ENCODE measurements around the gene SPTBN1.

The SPTBN1 gene

DNA sequence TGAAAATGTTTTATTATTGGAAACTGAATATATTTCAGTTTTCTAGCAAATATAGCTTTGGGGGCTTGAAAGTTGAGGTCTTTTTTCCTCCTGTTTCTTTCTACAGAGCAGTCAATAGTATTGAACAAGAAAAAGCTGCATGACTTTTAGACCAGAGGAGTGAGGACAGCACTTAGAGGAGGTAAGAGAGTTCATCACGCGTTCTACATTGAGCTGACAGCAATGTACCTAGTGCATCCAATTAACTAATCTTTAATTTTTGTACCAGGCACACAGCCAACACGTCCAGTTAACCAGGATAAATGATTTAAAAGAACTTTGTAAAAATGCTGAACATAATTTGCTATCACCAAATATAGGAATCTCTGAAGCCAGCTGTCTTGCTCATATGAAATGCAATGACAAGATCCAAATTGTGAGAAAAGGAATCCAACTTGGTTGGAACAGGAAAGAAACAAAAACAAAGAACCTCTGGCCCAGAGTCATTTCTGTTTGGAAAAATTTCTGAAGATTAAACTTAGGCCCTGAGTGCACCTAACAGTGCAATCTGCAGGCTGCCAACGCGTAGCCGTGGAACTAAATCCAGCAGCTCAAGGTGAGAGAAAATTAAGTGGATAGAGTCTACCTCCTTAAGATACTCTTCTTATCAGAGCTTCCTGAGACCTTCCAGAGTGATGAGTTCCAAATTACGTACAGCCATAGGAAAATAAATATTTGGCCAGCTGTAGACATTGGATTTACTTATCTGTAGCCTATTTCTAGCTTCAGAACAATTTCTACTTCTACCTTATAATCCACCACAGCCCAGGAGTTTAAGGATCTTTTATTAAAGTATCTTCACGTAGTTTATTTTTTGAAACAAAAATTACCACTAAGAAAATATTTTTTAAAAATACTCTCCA is 20.6 kb upstream of the SPTBN1 start:
- TF ChIP-seq, protein P1, sequence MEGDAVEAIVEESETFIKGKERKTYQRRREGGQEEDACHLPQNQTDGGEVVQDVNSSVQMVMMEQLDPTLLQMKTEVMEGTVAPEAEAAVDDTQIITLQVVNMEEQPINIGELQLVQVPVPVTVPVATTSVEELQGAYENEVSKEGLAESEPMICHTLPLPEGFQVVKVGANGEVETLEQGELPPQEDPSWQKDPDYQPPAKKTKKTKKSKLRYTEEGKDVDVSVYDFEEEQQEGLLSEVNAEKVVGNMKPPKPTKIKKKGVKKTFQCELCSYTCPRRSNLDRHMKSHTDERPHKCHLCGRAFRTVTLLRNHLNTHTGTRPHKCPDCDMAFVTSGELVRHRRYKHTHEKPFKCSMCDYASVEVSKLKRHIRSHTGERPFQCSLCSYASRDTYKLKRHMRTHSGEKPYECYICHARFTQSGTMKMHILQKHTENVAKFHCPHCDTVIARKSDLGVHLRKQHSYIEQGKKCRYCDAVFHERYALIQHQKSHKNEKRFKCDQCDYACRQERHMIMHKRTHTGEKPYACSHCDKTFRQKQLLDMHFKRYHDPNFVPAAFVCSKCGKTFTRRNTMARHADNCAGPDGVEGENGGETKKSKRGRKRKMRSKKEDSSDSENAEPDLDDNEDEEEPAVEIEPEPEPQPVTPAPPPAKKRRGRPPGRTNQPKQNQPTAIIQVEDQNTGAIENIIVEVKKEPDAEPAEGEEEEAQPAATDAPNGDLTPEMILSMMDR (conservative IDR thresholded peaks at IDR 0.05; ENCODE audit: low read length) = no peak
- no peak for TF ChIP-seq EZH2phosphoT487 (IDR thresholded peaks at IDR 0.05; ENCODE audit: borderline replicate concordance)
- Histone ChIP-seq H3K4me1 (ENCODE audit: insufficient read depth, low read length, poor library complexity, severe bottlenecking) (peaks cover 13% of the 10 kb centered on the region), H3F3A (ENCODE audit: low read depth) (no peaks in the 10 kb centered on the region), H4K20me1 (ENCODE audit: insufficient read depth, low read length, poor library complexity, severe bottlenecking) (no peaks in the 10 kb centered on the region), H3K79me2 (ENCODE audit: insufficient read depth, low read length) (no peaks in the 10 kb centered on the region), H3K27me3 (ENCODE audit: insufficient read depth, low read length, poor library complexity, severe bottlenecking) (no peaks in the 10 kb centered on the region), H3K4me3 (ENCODE audit: low read length, poor library complexity, severe bottlenecking) (no peak overlapping the region), H3K36me3 (ENCODE audit: insufficient read depth, low read length) (no peaks in the 10 kb centered on the region), H2AFZ (ENCODE audit: low read length) (no peak overlapping the region), H3K4me2 (ENCODE audit: low read depth, low read length, poor library complexity, severe bottlenecking) (no peak overlapping the region), H3K9me2 (replicated peaks; ENCODE audit: low read depth, low read length) (no peaks in the 10 kb centered on the region), H3K9me3 (ENCODE audit: insufficient read depth, low read depth, low read length) (no peaks in the 10 kb centered on the region), H3K9ac (ENCODE audit: low read depth, low read length, poor library complexity, severe bottlenecking) (no peak overlapping the region)

- Histone ChIP-seq H4K20me1 (ENCODE audit: insufficient read depth, low read length, poor library complexity, severe bottlenecking) (no peaks in the 10 kb centered on the region), H3K4me3 (ENCODE audit: low read length, poor library complexity, severe bottlenecking) (no peak overlapping the region), H3K4me1 (ENCODE audit: insufficient read depth, low read length, poor library complexity, severe bottlenecking) (peaks cover 5% of the 10 kb centered on the region), H3K79me2 (ENCODE audit: insufficient read depth, low read length) (no peaks in the 10 kb centered on the region), H3K36me3 (ENCODE audit: insufficient read depth, low read length) (no peaks in the 10 kb centered on the region), H3K9me3 (ENCODE audit: insufficient read depth, low read depth, low read length) (no peaks in the 10 kb centered on the region), H3K9me2 (replicated peaks; ENCODE audit: low read depth, low read length) (no peaks in the 10 kb centered on the region), H3K4me2 (ENCODE audit: low read depth, low read length, poor library complexity, severe bottlenecking) (no peak overlapping the region), H3K27me3 (ENCODE audit: insufficient read depth, low read length, poor library complexity, severe bottlenecking) (no peaks in the 10 kb centered on the region), H3K9ac (ENCODE audit: low read depth, low read length, poor library complexity, severe bottlenecking) (no peak overlapping the region), H3F3A (ENCODE audit: low read depth) (no peaks in the 10 kb centered on the region), H2AFZ (ENCODE audit: low read length) (no peak overlapping the region)
- TF ChIP-seq, protein P1 (conservative IDR thresholded peaks at IDR 0.05; ENCODE audit: low read length) = no peak
- TF ChIP-seq EZH2phosphoT487 (IDR thresholded peaks at IDR 0.05; ENCODE audit: borderline replicate concordance) = no peak
Observed at GRCh38 chr2:54437588-54437987, 18.5 kb upstream of the SPTBN1 start.

DNA sequence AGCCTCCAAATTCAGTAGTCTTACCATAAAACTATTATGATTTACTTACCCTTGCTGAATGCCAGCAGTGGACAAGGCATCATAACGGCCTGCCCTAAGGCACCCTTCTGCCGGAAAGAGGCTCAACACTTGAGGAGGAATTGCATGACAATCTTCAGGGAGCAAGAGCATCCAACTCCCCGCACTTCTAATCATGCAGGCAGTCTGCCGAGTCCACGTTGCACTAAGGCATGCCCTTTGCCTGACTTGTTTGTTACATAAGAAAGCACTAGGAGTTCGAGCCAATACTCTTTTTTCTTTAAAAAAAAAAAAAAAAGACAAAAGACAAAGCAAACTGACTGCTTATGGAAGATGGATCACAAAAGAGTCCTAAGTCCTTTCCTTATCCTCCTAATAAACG is 17.9 kb upstream of the SPTBN1 start:
- Histone ChIP-seq H4K20me1 (ENCODE audit: insufficient read depth, low read length, poor library complexity, severe bottlenecking) (no peaks in the 10 kb centered on the region), H3K4me1 (ENCODE audit: insufficient read depth, low read length, poor library complexity, severe bottlenecking) (peaks cover 3% of the 10 kb centered on the region), H3K9ac (ENCODE audit: low read depth, low read length, poor library complexity, severe bottlenecking) (no peak overlapping the region), H3K4me3 (ENCODE audit: low read length, poor library complexity, severe bottlenecking) (no peak overlapping the region), H3F3A (ENCODE audit: low read depth) (no peaks in the 10 kb centered on the region), H3K79me2 (ENCODE audit: insufficient read depth, low read length) (no peaks in the 10 kb centered on the region), H3K36me3 (ENCODE audit: insufficient read depth, low read length) (no peaks in the 10 kb centered on the region), H2AFZ (ENCODE audit: low read length) (no peak overlapping the region), H3K4me2 (ENCODE audit: low read depth, low read length, poor library complexity, severe bottlenecking) (no peak overlapping the region), H3K27me3 (ENCODE audit: insufficient read depth, low read length, poor library complexity, severe bottlenecking) (no peaks in the 10 kb centered on the region), H3K9me3 (ENCODE audit: insufficient read depth, low read depth, low read length) (no peaks in the 10 kb centered on the region), H3K9me2 (replicated peaks; ENCODE audit: low read depth, low read length) (no peaks in the 10 kb centered on the region)
- TF ChIP-seq, protein P1 (conservative IDR thresholded peaks at IDR 0.05; ENCODE audit: low read length) = no peak
- no peak for TF ChIP-seq EZH2phosphoT487 (IDR thresholded peaks at IDR 0.05; ENCODE audit: borderline replicate concordance)
